ENCODE results near the gene PRPF6. TPM values are rescaled to one million over a fixed set of nuclear protein-coding genes. Genes with fewer than 3 reads are reported as not detected.
A peak's percentile ranks its signal among the peaks of the same experiment; 100 is the strongest.

Gene PRPF6
- total and polyA plus RNA-seq, 2 of the 13 experiments (the other 11 are each of a cell fraction or from before 2014, with no cell fraction given): 63.7 to 101 TPM

DNA sequence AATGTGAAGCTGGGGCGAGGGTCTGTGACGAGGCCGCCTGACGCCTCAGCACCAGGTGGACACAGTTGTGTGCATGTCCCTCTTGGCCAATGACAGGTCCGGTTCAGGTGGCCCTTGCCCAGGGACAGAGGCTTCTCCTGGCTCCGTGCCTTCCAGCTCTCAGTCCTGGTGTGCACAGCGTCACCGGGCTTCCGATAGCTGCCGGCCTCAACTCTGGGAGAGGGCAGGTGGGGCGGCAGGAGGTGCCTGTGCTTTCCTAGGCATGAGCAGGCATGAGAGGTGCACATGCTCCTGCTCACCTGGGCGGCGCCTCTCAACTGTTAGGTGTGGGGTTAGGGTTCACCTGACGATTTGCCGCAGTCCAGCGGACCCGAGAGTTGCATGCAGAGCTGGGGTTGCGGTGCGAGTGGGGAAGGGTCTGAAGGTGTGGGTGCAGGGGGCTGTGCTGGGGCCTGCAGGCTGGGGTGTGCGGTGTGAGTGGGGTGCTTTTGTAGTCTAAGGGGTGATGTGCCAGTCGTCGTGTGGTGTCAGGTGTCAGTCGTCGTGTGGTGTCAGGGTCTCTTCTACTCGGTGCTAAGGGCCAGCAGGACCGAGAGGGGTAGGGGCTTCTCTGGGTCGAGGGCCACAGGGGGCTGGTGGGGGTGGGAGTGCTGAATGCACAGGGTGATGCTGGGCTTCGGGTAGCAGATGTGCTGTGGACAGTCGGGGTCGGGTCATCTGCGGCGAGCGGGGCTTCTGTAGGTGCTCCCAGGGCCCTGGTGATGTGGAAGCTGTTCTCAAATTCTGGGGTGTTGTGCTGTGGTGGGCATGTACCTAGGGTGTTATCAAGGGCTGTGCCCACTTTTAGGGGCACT is 72.3 kb downstream of the PRPF6 start (continued):
- TF ChIP-seq, protein P1, sequence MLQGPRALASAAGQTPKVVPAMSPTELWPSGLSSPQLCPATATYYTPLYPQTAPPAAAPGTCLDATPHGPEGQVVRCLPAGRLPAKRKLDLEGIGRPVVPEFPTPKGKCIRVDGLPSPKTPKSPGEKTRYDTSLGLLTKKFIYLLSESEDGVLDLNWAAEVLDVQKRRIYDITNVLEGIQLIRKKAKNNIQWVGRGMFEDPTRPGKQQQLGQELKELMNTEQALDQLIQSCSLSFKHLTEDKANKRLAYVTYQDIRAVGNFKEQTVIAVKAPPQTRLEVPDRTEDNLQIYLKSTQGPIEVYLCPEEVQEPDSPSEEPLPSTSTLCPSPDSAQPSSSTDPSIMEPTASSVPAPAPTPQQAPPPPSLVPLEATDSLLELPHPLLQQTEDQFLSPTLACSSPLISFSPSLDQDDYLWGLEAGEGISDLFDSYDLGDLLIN (CRISPR knock-in tag; IDR thresholded peaks at IDR 0.05; ENCODE audit: borderline replicate concordance): 0 out of 2 replicates have a peak, but pooled peaks have one; percentile 23
- TF ChIP-seq SALL1 (CRISPR knock-in tag; IDR thresholded peaks at IDR 0.05) (peak; percentile 89), ZNF570 (CRISPR knock-in tag; IDR thresholded peaks at IDR 0.05; ENCODE audit: borderline replicate concordance) (no peak), ZEB1 (IDR thresholded peaks at IDR 0.05; ENCODE audit: insufficient replicate concordance, low read depth) (peak; percentile 96), ZNF180 (CRISPR knock-in tag; IDR thresholded peaks at IDR 0.05; ENCODE audit: borderline replicate concordance, low read depth) (no peak), KLF13 (CRISPR knock-in tag; IDR thresholded peaks at IDR 0.05) (peak; percentile 91), AKAP8 (CRISPR knock-in tag; IDR thresholded peaks at IDR 0.05) (peak; percentile 63; the same call in 1 of the 2 replicates), ZNF772 (CRISPR knock-in tag; IDR thresholded peaks at IDR 0.05) (peak; percentile 73; the same call in 1 of the 2 replicates), MEIS1 (CRISPR knock-in tag; IDR thresholded peaks at IDR 0.05; ENCODE audit: borderline replicate concordance) (no peak), ZNF589 (CRISPR knock-in tag; conservative IDR thresholded peaks at IDR 0.05) (peak; percentile 93; the same call in 1 of the 2 replicates), DNMT1 (CRISPR knock-in tag; IDR thresholded peaks at IDR 0.05) (no peak; the same call in 1 of the 2 replicates), FIP1L1 (IDR thresholded peaks at IDR 0.05; ENCODE audit: borderline replicate concordance, insufficient read depth, low read depth, low read length) (no peak), GATA4 (IDR thresholded peaks at IDR 0.05; ENCODE audit: borderline replicate concordance, low read depth) (no peak; the same call in 1 of the 2 replicates), HNF4A (CRISPR knock-in tag; IDR thresholded peaks at IDR 0.05) (peak; percentile 71; the same call in 1 of the 2 replicates), ZNF251 (CRISPR knock-in tag; IDR thresholded peaks at IDR 0.05) (peak; percentile 89; the same call in 1 of the 2 replicates), HNRNPLL (IDR thresholded peaks at IDR 0.05; ENCODE audit: low read depth, low read length, poor library complexity, severe bottlenecking) (peak; percentile 12), FOXP1 (IDR thresholded peaks at IDR 0.05) (no peak), FOXP1 (CRISPR knock-in tag; IDR thresholded peaks at IDR 0.05) (0 out of 2 replicates have a peak, but pooled peaks have one; percentile 33)
- TF ChIP-seq, protein P2, sequence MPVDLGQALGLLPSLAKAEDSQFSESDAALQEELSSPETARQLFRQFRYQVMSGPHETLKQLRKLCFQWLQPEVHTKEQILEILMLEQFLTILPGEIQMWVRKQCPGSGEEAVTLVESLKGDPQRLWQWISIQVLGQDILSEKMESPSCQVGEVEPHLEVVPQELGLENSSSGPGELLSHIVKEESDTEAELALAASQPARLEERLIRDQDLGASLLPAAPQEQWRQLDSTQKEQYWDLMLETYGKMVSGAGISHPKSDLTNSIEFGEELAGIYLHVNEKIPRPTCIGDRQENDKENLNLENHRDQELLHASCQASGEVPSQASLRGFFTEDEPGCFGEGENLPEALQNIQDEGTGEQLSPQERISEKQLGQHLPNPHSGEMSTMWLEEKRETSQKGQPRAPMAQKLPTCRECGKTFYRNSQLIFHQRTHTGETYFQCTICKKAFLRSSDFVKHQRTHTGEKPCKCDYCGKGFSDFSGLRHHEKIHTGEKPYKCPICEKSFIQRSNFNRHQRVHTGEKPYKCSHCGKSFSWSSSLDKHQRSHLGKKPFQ (CRISPR knock-in tag; IDR thresholded peaks at IDR 0.05; ENCODE audit: insufficient replicate concordance): peak; percentile 90
- TF ChIP-seq, protein P3, sequence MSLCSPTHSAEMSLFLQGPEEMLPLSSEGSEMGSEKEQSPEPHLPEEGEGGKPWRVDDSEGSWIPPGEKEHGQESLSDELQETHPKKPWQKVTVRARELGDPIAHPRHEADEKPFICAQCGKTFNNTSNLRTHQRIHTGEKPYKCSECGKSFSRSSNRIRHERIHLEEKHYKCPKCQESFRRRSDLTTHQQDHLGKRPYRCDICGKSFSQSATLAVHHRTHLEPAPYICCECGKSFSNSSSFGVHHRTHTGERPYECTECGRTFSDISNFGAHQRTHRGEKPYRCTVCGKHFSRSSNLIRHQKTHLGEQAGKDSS (CRISPR knock-in tag; IDR thresholded peaks at IDR 0.05; ENCODE audit: borderline replicate concordance, low read depth): peak; percentile 84; the same call in 1 of the 2 replicates
- TF ChIP-seq, protein P4, sequence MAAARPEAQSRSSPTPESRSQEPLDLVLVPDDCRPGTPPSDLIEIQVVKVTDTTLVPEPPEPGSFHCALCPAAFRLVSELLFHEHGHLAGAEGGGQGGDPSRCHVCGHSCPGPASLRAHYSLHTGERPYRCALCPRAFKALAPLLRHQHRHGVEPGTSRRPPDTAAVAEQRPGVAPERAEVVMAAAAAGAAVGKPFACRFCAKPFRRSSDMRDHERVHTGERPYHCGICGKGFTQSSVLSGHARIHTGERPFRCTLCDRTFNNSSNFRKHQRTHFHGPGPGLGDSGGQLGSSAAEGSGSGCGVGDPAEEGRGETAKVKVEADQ (CRISPR knock-in tag; IDR thresholded peaks at IDR 0.05; ENCODE audit: borderline replicate concordance): no peak
- TF ChIP-seq, protein P5, sequence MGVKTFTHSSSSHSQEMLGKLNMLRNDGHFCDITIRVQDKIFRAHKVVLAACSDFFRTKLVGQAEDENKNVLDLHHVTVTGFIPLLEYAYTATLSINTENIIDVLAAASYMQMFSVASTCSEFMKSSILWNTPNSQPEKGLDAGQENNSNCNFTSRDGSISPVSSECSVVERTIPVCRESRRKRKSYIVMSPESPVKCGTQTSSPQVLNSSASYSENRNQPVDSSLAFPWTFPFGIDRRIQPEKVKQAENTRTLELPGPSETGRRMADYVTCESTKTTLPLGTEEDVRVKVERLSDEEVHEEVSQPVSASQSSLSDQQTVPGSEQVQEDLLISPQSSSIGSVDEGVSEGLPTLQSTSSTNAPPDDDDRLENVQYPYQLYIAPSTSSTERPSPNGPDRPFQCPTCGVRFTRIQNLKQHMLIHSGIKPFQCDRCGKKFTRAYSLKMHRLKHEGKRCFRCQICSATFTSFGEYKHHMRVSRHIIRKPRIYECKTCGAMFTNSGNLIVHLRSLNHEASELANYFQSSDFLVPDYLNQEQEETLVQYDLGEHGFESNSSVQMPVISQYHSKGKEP (CRISPR knock-in tag; IDR thresholded peaks at IDR 0.05): no peak

All from HepG2 (cell line).